Ascending aorta (tissue), 2 donors: ENCODE data around the gene PSAPL1. TPM values are rescaled to one million over a fixed set of nuclear protein-coding genes. Genes with fewer than 3 reads are reported as not detected.

ENCODE experiments used
- DNase-seq, 2 donors: peaks; one replicate each; pipeline ENCODE4 v3.0.0-alpha.2; 2019; ENCODE audit warnings: low spot score in 2 of 2
- H3K27ac ChIP-seq, 2 donors: fragments of 200-600 bp; sonication (generic); one replicate each; pipeline ENCODE4 v1.5.1; 2016 to 2017; ENCODE audit warnings: mild to moderate bottlenecking in 1 of 2
- H3K27me3 ChIP-seq: fragments of 200-600 bp; sonication (generic); one replicate; pipeline ENCODE4 v1.5.1; 2017
- H3K36me3 ChIP-seq, 2 donors: fragments of 200-600 bp; sonication (generic); one replicate each; pipeline ENCODE4 v1.5.1; 2016
- H3K4me1 ChIP-seq, 2 donors: fragments of 200-600 bp; sonication (generic); one replicate each; pipeline ENCODE4 v1.5.1; 2016 to 2017; ENCODE audit warnings: mild to moderate bottlenecking in 1 of 2
- H3K4me3 ChIP-seq, 2 donors: fragments of 200-600 bp; sonication (generic); one replicate each; pipeline ENCODE4 v1.5.1; 2016 to 2017; ENCODE audit warnings: mild to moderate bottlenecking in 1 of 2
- H3K9me3 ChIP-seq, 2 donors: fragments of 200-600 bp; sonication (generic); one replicate each; pipeline ENCODE4 v1.5.1; 2016
- intact Hi-C: fragments of 100-400 bp; cut with DNase I; formaldehyde crosslinking; loops from one replicate; pipeline ENCODE4 v1.15.1; 2023
- total RNA-seq: library from RNA; depleted of rRNA; stranded (reverse); fragments of >200 nt; gene quantifications from one replicate; pipeline ENCODE4 v1.1.0, GENCODE V29; 2016
- TF ChIP-seq, protein P1 (sequence below), 3 experiments: fragments of 200-600 bp in 2 of 3; fragments of 450-650 bp in 1 of 3; sonication (generic) in 2 of 3; IDR thresholded peaks; one replicate each; pipeline ENCODE4 v1.5.1; 2016 to 2019; ENCODE audit warnings: antibody characterized with exemption in 3 of 3, mild to moderate bottlenecking in 1 of 3, moderate library complexity in 1 of 3

The PSAPL1 gene
- total RNA-seq, 1 donor from 2014 or later: not detected

GRCh38 chr4:7451434-7451789 is 16.7 kb upstream of the PSAPL1 start:
- no peaks in the 10 kb centered on the region for H3K4me1 ChIP-seq
- no peak overlapping the region for H3K27ac ChIP-seq
- intact Hi-C loops: no loop called here
- no peaks in the 10 kb centered on the region for H3K36me3 ChIP-seq
- TF ChIP-seq, protein P1, sequence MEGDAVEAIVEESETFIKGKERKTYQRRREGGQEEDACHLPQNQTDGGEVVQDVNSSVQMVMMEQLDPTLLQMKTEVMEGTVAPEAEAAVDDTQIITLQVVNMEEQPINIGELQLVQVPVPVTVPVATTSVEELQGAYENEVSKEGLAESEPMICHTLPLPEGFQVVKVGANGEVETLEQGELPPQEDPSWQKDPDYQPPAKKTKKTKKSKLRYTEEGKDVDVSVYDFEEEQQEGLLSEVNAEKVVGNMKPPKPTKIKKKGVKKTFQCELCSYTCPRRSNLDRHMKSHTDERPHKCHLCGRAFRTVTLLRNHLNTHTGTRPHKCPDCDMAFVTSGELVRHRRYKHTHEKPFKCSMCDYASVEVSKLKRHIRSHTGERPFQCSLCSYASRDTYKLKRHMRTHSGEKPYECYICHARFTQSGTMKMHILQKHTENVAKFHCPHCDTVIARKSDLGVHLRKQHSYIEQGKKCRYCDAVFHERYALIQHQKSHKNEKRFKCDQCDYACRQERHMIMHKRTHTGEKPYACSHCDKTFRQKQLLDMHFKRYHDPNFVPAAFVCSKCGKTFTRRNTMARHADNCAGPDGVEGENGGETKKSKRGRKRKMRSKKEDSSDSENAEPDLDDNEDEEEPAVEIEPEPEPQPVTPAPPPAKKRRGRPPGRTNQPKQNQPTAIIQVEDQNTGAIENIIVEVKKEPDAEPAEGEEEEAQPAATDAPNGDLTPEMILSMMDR (IDR thresholded peaks at IDR 0.05): no peak
- H3K9me3 ChIP-seq: no peaks in the 10 kb centered on the region
- H3K27me3 ChIP-seq: no peaks in the 10 kb centered on the region
- DNase-seq: no peak
- H3K4me3 ChIP-seq: no peak overlapping the region

DNA sequence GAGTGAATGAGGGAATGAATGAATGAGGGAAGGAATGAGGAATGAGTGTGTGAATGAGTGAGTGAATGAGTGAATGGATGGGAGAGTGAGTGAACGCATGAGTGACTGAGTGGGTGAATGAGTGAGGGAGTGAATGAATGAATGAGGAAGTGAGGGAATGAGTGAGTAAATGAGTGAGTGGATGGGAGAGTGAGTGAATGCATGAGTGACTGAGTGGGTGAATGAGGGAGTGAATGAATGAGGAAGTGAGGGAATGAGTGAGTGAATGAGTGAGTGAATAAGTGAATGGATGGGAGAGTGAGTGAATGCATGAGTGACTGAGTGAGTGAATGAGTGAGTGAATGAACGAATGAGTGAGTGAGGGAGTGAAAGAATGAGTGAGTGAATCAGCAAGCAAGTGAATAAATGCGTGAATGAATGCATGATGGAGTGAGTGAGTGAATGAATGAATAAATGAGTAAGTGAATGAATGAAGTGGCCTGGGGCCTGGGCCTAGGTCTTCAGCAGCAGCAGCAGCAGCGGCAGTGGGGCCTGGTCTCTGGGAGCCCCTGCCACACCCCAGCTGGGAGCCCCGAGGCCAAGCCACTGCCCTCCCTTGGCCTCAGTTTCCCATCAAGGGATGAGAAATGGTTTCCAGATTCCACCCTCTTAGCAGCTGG is 16.2 kb upstream of the PSAPL1 start:
- TF ChIP-seq, protein P1 (IDR thresholded peaks at IDR 0.05): no peak
- H3K4me1 ChIP-seq: no peaks in the 10 kb centered on the region
- DNase-seq: no peak
- no peak overlapping the region for H3K4me3 ChIP-seq
- H3K27me3 ChIP-seq: no peaks in the 10 kb centered on the region
- no peak overlapping the region for H3K27ac ChIP-seq
- no peaks in the 10 kb centered on the region for H3K9me3 ChIP-seq
- intact Hi-C loops: no loop called here
- no peaks in the 10 kb centered on the region for H3K36me3 ChIP-seq

DNA sequence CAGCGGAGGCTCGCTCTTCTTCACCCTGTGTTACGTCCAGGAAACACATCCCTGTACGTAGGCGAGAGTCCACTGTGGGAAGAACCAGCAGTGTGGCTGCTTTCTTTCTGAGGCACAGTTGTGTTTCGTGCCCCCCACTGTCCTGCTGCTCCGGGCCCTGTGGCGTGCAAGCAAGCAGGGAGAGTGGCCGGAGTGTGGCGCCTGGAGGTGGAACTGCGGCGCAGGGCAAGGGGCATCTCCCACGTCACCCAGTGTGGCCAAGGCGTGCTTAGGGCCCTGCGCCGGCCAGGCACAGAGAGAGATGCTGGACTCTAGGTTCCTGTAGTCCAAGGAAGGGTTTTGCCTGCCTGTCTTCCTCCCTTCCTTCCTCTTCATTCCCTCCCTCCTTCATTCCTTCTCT is 13.3 kb upstream of the PSAPL1 start:
- TF ChIP-seq, protein P1 (IDR thresholded peaks at IDR 0.05): no peak
- intact Hi-C loops: no loop called here
- Histone ChIP-seq H3K4me1 (no peaks in the 10 kb centered on the region), H3K4me3 (no peak overlapping the region), H3K27ac (no peak overlapping the region), H3K9me3 (no peaks in the 10 kb centered on the region), H3K27me3 (no peaks in the 10 kb centered on the region), H3K36me3 (no peaks in the 10 kb centered on the region)
- no peak for DNase-seq

GRCh38 chr4:7447236-7447635 is 12.5 kb upstream of the PSAPL1 start:
- H3K36me3 ChIP-seq: no peaks in the 10 kb centered on the region
- intact Hi-C loops: no loop called here
- no peaks in the 10 kb centered on the region for H3K27me3 ChIP-seq
- H3K27ac ChIP-seq: no peak overlapping the region
- H3K9me3 ChIP-seq: no peaks in the 10 kb centered on the region
- TF ChIP-seq, protein P1 (IDR thresholded peaks at IDR 0.05): no peak
- no peaks in the 10 kb centered on the region for H3K4me1 ChIP-seq
- no peak overlapping the region for H3K4me3 ChIP-seq
- no peak for DNase-seq

- Histone ChIP-seq H3K9me3 (no peaks in the 10 kb centered on the region), H3K27ac (no peak overlapping the region), H3K36me3 (no peaks in the 10 kb centered on the region), H3K4me3 (no peak overlapping the region), H3K27me3 (no peaks in the 10 kb centered on the region), H3K4me1 (no peaks in the 10 kb centered on the region)
- intact Hi-C loops: no loop called here
- no peak for DNase-seq
- TF ChIP-seq, protein P1 (IDR thresholded peaks at IDR 0.05): no peak
These were observed 10.0 kb upstream of the PSAPL1 start for GRCh38 chr4:7444731-7445130.

GRCh38 chr4:7444314-7444713 is 9.6 kb upstream of the PSAPL1 start:
- no peak for DNase-seq
- Histone ChIP-seq H3K27me3 (no peaks in the 10 kb centered on the region), H3K9me3 (no peaks in the 10 kb centered on the region), H3K36me3 (no peaks in the 10 kb centered on the region), H3K4me1 (no peaks in the 10 kb centered on the region), H3K4me3 (no peak overlapping the region), H3K27ac (no peak overlapping the region)
- TF ChIP-seq, protein P1 (IDR thresholded peaks at IDR 0.05): no peak
- intact Hi-C loops: no loop called here
